ENCODE data around the gene HAUS1. TPM values are rescaled to one million over a fixed set of nuclear protein-coding genes. Genes with fewer than 3 reads are reported as not detected.

The HAUS1 gene
- polyA plus RNA-seq, 3 donors: 12.1 to 50.4 (median 34.6) TPM

DNA sequence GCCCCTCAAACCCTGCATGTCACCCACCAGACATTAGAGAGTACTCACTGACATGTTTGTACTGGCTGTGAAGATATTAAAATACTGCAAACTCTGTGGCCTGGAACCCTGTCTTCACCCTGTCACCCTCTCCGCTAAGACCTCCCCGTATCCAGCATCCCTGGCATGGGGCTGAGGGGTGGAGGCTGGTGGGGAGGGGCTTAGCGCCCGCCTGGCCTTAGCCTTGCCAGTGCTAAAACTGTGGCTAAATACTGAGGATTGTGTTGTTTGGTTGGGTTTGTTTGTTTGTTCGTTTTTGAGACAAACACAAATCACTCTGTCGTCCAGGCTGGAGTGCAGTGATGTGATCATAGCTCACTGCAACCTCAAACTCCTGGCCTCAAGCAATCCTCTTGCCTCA is 34.0 kb upstream of the HAUS1 start:
- no peaks in the 10 kb centered on the region for H3K36me3 ChIP-seq (replicated peaks in 1 of 2; ENCODE audit: control insufficient read depth in 1 of 2, insufficient read depth in 2 of 2, low read length in 2 of 2)
- TF ChIP-seq, protein P1, sequence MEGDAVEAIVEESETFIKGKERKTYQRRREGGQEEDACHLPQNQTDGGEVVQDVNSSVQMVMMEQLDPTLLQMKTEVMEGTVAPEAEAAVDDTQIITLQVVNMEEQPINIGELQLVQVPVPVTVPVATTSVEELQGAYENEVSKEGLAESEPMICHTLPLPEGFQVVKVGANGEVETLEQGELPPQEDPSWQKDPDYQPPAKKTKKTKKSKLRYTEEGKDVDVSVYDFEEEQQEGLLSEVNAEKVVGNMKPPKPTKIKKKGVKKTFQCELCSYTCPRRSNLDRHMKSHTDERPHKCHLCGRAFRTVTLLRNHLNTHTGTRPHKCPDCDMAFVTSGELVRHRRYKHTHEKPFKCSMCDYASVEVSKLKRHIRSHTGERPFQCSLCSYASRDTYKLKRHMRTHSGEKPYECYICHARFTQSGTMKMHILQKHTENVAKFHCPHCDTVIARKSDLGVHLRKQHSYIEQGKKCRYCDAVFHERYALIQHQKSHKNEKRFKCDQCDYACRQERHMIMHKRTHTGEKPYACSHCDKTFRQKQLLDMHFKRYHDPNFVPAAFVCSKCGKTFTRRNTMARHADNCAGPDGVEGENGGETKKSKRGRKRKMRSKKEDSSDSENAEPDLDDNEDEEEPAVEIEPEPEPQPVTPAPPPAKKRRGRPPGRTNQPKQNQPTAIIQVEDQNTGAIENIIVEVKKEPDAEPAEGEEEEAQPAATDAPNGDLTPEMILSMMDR (IDR thresholded peaks at IDR 0.05): no peak
- H3K4me3 Mint-ChIP-seq: peak overlapping the region; percentile 88 to 97
- H3K79me2 ChIP-seq (ENCODE audit: insufficient read depth, low read length): peaks cover 74% of the 10 kb centered on the region
- intact Hi-C loops (cut with micrococcal nuclease): loop anchor here (5.0 to 10.0 kb wide), 5 partner anchors 45 to 405 kb away; partner anchors contain the start of gene EPG5 (in 1 of the 2)
- no peaks in the 10 kb centered on the region for H3K27me3 ChIP-seq (ENCODE audit: control insufficient read depth in 2 of 2, insufficient read depth in 2 of 2, low read length in 2 of 2)
- no peaks in the 10 kb centered on the region for H3K9me3 ChIP-seq (replicated peaks in 1 of 2; ENCODE audit: control insufficient read depth in 1 of 2, insufficient read depth in 1 of 2, low read length in 2 of 2)
- WGBS (ENCODE audit: insufficient coverage): 100% methylated on average over 2 of the region's 6 CpGs
- H3K36me3 Mint-ChIP-seq: peaks cover 6 to 11% of the 10 kb centered on the region in 2 donors
- peaks cover 41% of the 10 kb centered on the region for H4K20me1 ChIP-seq (ENCODE audit: insufficient read depth, low read length)
- peak overlapping the region; percentile 96 for H3K4me2 ChIP-seq (replicated peaks; ENCODE audit: extremely low read depth, low read length, poor library complexity, severe bottlenecking)
- H3K4me1 ChIP-seq (ENCODE audit: control insufficient read depth in 1 of 2, insufficient read depth in 2 of 2, low read length in 2 of 2): peaks cover 35 to 48% of the 10 kb centered on the region in 2 donors
- H3K27ac ChIP-seq (ENCODE audit: low read depth in 1 of 2, low read length in 2 of 2): peak overlapping the region; percentile 75 to 78
- peaks cover 53% of the 10 kb centered on the region for H3K4me1 Mint-ChIP-seq
- H3K27ac Mint-ChIP-seq: peak overlapping the region; percentile 90 to 95 (median 92)
- no peaks in the 10 kb centered on the region for H3K9me3 Mint-ChIP-seq
- H3K9ac ChIP-seq (ENCODE audit: insufficient read depth, low read length, poor library complexity, severe bottlenecking): peak overlapping the region; percentile 95
- H3K4me3 ChIP-seq (replicated peaks in 1 of 3; ENCODE audit: low read depth in 2 of 3, low read length in 3 of 3): peak overlapping the region; percentile 3 to 97 (median 95)
- DNase-seq: no peak
- H3K27me3 Mint-ChIP-seq (ENCODE audit: low read depth in 3 of 3): peaks cover 0 to 1% (median 0%) of the 10 kb centered on the region in 3 donors
- H2AFZ ChIP-seq (ENCODE audit: insufficient read depth, low read depth, low read length, poor library complexity, severe bottlenecking): no peak overlapping the region

DNA sequence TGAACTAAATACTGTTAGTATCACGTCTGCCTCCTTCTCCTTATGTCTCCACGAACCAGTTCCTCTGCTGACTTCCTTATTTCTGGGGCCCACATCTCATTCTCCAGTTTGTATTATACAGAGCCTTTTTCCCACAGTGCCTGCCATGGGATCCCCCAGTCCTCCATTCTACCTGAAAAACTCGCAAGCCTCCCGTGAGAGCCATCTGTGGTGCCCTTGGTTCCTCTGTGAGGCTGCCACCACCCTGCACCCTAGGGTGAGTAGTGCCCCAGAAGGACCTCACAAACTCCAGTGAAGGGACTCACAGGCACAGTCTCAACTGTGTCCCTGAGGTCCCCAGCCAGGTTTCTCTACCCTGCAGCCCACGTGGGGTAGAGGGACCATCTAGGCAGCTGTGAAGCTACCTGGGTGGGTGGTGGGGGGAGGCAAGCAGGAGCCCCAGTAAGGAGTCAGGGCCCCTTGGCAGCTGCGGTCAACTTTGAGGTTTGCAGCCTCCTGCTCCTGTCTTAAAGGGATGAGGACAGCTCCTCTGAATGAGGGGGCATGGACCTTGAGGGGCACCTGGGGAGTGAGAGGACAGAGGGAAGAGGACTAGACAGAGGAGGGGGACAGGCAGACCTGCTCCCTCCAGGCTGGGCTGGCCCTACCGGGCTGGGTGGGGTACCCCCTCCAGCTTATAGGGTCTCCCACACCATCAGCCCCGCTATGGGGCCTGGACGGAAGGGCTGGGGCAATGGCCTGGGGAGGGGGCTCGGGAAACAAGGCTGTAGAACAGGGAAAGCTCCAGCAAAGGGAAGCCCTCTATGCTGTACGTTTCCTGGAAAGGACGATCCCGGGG is 33.2 kb upstream of the HAUS1 start:
- peak overlapping the region; percentile 75 to 78 for H3K27ac ChIP-seq (ENCODE audit: low read depth in 1 of 2, low read length in 2 of 2)
- peaks cover 0 to 1% (median 0%) of the 10 kb centered on the region in 3 donors for H3K27me3 Mint-ChIP-seq (ENCODE audit: low read depth in 3 of 3)

More for the DNA sequence above, 33.2 kb upstream of the HAUS1 start:
- H3K27ac Mint-ChIP-seq: peak overlapping the region; percentile 90 to 95 (median 92)
- Histone ChIP-seq H3K27me3 (ENCODE audit: control insufficient read depth in 2 of 2, insufficient read depth in 2 of 2, low read length in 2 of 2) (no peaks in the 10 kb centered on the region), H3K36me3 (replicated peaks in 1 of 2; ENCODE audit: control insufficient read depth in 1 of 2, insufficient read depth in 2 of 2, low read length in 2 of 2) (no peaks in the 10 kb centered on the region), H3K9ac (ENCODE audit: insufficient read depth, low read length, poor library complexity, severe bottlenecking) (peak overlapping the region; percentile 95), H2AFZ (ENCODE audit: insufficient read depth, low read depth, low read length, poor library complexity, severe bottlenecking) (peak overlapping the region; percentile 92), H3K4me1 (ENCODE audit: control insufficient read depth in 1 of 2, insufficient read depth in 2 of 2, low read length in 2 of 2) (peaks cover 35 to 48% of the 10 kb centered on the region in 2 donors), H3K9me3 (replicated peaks in 1 of 2; ENCODE audit: control insufficient read depth in 1 of 2, insufficient read depth in 1 of 2, low read length in 2 of 2) (no peaks in the 10 kb centered on the region), H3K4me2 (replicated peaks; ENCODE audit: extremely low read depth, low read length, poor library complexity, severe bottlenecking) (peak overlapping the region; percentile 96), H3K79me2 (ENCODE audit: insufficient read depth, low read length) (peaks cover 66% of the 10 kb centered on the region), H4K20me1 (ENCODE audit: insufficient read depth, low read length) (peaks cover 37% of the 10 kb centered on the region), H3K4me3 (replicated peaks in 1 of 3; ENCODE audit: low read depth in 2 of 3, low read length in 3 of 3) (peak overlapping the region; percentile 78 to 97 (median 95))
- intact Hi-C loops (cut with micrococcal nuclease): loop anchor here (5.0 to 10.0 kb wide), 5 partner anchors 46 to 406 kb away; partner anchors contain the start of gene EPG5 (in 1 of the 2)
- H3K4me3 Mint-ChIP-seq: peak overlapping the region; percentile 88 to 97
- WGBS (ENCODE audit: insufficient coverage): 0% methylated on average over 10 of the region's 13 CpGs
- DNase-seq: peak; percentile 57 to 77 (median 62)
- TF ChIP-seq, protein P1 (IDR thresholded peaks at IDR 0.05): no peak
- peaks cover 53% of the 10 kb centered on the region for H3K4me1 Mint-ChIP-seq
- no peaks in the 10 kb centered on the region for H3K9me3 Mint-ChIP-seq
- peaks cover 8 to 11% of the 10 kb centered on the region in 2 donors for H3K36me3 Mint-ChIP-seq

Measured in CD14-positive monocyte (primary cell).